ENCODE data around the gene FBN1.

DNA sequence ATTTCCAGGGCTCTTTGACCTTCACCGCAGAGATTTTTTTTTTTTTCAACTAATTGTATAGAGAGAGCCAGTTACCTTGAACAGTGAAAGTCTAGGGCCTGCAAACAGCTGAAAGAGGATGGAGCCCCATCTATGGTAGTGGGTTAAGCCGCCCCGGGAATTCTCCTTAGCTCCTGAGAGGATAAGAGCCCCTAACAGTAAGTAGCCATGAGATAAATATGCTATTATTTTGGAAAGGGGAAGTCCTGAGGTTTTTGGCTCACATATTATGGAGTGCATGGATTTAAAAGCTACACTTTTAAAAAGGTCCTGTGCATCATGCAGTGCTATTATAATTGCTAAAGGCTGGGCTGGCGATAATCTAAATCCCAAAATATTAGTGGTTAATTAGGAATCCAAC, 115.0 kb downstream of the FBN1 start:
- TF ChIP-seq MYNN (tag by site-specific recombination; IDR thresholded peaks at IDR 0.05; ENCODE audit: borderline replicate concordance) (no peak), ZNF600 (tag by site-specific recombination; IDR thresholded peaks at IDR 0.05) (no peak), ZNF585B (tag by site-specific recombination; IDR thresholded peaks at IDR 0.05) (no peak), ZNF274 (IDR thresholded peaks at IDR 0.05; ENCODE audit: low read length) (no peak), ZNF274 (tag by site-specific recombination; IDR thresholded peaks at IDR 0.05; ENCODE audit: borderline replicate concordance) (no peak), TCF7L2 (IDR thresholded peaks at IDR 0.05; ENCODE audit: borderline replicate concordance, low read depth, low read length) (no peak), ZNF747 (tag by site-specific recombination; IDR thresholded peaks at IDR 0.05) (no peak), SETDB1 (IDR thresholded peaks at IDR 0.05; ENCODE audit: insufficient read length, low read length) (no peak), BCL11B (tag by site-specific recombination; IDR thresholded peaks at IDR 0.05; ENCODE audit: low read depth) (no peak), KLF1 (tag by site-specific recombination; IDR thresholded peaks at IDR 0.05) (no peak), IKZF3 (tag by site-specific recombination; IDR thresholded peaks at IDR 0.05) (no peak)
- TF ChIP-seq, protein P1, sequence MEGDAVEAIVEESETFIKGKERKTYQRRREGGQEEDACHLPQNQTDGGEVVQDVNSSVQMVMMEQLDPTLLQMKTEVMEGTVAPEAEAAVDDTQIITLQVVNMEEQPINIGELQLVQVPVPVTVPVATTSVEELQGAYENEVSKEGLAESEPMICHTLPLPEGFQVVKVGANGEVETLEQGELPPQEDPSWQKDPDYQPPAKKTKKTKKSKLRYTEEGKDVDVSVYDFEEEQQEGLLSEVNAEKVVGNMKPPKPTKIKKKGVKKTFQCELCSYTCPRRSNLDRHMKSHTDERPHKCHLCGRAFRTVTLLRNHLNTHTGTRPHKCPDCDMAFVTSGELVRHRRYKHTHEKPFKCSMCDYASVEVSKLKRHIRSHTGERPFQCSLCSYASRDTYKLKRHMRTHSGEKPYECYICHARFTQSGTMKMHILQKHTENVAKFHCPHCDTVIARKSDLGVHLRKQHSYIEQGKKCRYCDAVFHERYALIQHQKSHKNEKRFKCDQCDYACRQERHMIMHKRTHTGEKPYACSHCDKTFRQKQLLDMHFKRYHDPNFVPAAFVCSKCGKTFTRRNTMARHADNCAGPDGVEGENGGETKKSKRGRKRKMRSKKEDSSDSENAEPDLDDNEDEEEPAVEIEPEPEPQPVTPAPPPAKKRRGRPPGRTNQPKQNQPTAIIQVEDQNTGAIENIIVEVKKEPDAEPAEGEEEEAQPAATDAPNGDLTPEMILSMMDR (tag by site-specific recombination; IDR thresholded peaks at IDR 0.05) = no peak
- TF ChIP-seq, protein P2, sequence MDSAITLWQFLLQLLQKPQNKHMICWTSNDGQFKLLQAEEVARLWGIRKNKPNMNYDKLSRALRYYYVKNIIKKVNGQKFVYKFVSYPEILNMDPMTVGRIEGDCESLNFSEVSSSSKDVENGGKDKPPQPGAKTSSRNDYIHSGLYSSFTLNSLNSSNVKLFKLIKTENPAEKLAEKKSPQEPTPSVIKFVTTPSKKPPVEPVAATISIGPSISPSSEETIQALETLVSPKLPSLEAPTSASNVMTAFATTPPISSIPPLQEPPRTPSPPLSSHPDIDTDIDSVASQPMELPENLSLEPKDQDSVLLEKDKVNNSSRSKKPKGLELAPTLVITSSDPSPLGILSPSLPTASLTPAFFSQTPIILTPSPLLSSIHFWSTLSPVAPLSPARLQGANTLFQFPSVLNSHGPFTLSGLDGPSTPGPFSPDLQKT (IDR thresholded peaks at IDR 0.05; ENCODE audit: borderline replicate concordance, low read depth, low read length) = no peak

All from HEK293 (cell line).